NCI-H128 (cell line): Measurements from ENCODE around the gene MZT2A.
"Not testable (repeated sequence)": the region's sequence is repeated elsewhere in the genome, so short reads cannot be mapped to it uniquely, and the experiment has no call there.

Experiments
- DNase-seq: peaks from one replicate; lab custom pipeline; 2025; ENCODE audit not compliant: unreplicated experiment; lab: John Stamatoyannopoulos, UW

Gene MZT2A

DNA sequence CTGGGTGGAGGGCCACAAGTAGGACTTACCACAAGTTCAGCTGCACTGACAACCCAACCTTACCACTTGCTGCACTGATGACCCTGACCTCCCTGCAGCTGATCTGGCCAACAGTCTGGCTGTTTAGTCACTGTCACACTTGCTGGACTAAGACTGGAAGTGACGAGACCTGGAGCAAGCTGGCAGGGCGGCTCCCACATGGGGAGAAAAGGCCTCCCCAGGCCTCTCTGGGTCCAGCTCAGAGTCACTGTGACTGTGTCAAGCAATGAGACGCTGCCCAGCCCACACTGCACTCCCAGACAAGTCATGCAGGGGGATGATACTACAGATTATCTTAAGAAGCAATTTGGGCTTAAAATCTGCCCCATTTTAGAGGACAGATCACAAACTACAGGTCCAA lies 21.3 kb downstream of the MZT2A start:
- DNase-seq: not testable (repeated sequence)

DNA sequence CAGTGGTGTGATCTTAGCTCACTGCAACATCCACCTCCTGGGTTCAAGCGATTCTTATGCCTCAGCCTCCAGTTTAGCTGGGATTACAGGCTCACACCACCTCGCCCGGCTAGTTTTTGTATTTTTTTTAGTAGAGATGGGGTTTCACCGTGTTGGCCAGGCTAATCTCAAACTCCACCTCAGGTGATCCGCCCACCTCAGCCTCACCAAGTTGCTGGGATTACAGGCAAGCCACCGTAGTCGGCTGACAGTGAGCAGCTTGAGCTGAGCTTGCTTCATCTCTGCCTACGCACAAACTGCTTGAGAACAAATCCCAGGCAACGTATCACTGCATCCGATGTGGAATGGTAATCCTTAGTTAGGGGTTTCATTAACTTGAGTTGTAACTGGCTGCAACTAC lies 24.5 kb downstream of the MZT2A start:
- DNase-seq: not testable (repeated sequence)

DNA sequence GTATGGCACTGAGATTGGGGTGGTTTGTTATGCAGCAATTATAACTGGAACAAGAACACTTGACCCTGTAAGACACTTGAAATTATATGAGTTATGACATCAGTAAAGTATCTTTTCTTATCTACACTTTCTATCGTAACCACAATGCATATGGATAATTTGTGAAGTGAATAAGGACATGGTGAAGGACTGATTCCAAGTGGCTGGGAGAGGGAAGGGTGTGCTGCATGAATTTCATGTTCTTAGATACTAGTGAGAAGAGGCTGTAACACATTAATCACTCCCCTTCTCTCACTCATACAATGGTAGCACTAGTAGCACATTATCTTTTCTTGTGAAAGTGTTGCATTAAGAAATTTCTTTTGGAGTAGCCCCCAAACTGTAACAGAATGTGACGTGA lies 37.3 kb downstream of the MZT2A start:
- DNase-seq: not testable (repeated sequence)

DNA sequence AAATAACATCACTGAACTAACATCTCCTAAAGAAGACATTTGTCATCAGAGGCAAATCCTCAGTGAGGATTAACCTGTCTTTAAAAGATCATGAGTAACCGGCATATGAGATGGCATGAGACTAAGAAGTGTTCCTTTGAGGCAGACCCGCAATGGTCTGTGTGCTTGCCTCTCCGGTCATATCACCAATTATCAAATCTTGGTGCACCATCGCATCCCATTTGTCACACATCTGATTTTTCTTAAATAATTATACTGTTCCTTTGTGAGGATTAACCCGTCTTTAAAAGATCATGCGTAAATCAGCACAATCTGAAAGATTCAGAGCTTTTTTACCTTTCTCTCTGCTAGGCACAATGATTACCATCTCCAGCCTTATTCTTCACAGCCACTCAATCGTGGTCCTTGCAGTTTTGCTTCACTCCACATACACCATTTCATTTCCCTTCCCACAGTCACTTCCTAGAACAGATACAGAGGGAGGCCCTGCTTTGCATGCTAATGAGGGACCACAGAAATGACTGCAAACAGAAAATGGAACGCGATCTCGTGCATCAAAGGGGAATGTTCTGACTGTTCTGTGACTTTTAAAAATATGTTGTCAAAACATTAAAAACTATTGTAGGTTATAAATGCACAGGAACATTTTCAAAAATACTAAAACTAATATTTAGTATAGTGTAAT lies 40.8 kb downstream of the MZT2A start:
- DNase-seq: not testable (repeated sequence)

DNA sequence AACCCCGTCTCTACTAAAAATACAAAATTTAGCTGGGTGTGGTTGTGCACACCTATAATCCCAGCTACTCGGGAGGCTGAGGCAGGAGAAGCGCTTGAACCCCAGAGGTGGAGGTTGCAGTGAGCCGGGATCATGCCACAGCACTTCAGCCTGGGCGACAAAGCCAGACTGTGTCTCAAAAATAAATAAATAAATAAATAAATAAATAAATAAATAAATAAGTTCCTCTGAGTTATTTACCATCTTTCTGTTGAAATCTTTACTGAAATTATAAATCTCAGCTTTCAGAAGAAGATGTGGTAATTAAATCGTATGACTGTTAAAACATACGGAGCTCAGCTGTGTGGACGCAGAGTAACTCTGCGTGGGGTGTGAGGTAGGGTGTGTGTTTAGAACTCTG lies 44.2 kb downstream of the MZT2A start:
- DNase-seq: not testable (repeated sequence)

DNA sequence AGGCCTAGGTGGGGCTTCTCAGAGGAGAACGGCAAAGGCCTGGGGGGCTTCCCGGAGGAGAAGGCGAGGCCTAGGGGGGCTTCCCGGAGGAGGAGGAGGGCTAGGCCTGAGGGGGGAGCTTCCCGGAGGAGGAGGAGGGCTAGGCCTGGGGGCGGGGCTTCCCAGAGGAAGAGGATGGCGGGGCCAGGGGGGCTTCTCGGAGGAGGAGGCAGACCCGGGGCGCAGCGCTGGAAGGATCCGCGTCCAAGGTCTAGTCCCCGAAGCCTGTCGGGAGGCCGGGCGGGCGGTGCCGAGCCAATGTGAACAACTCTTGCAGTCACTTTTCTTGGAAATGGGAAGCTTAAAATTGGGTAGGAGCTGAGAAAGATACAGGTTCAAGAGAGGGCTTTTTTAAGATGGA lies 46.3 kb downstream of the MZT2A start:
- no peak for DNase-seq

DNA sequence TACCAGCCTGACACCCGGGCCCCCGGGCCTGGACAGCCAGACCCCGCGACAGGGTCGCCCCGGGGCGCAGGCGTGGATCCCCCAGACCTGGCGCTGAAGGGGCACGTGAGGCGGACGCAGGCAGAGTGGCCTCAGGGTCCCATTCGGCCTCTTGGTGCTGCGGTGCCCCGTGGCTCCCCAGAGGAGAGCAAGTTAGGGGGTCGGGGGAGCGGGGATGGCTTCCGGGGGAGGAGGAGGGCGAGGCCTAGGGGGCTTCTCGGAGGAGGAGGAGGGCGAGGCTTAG lies 46.7 kb downstream of the MZT2A start:
- not testable (repeated sequence) for DNase-seq

DNA sequence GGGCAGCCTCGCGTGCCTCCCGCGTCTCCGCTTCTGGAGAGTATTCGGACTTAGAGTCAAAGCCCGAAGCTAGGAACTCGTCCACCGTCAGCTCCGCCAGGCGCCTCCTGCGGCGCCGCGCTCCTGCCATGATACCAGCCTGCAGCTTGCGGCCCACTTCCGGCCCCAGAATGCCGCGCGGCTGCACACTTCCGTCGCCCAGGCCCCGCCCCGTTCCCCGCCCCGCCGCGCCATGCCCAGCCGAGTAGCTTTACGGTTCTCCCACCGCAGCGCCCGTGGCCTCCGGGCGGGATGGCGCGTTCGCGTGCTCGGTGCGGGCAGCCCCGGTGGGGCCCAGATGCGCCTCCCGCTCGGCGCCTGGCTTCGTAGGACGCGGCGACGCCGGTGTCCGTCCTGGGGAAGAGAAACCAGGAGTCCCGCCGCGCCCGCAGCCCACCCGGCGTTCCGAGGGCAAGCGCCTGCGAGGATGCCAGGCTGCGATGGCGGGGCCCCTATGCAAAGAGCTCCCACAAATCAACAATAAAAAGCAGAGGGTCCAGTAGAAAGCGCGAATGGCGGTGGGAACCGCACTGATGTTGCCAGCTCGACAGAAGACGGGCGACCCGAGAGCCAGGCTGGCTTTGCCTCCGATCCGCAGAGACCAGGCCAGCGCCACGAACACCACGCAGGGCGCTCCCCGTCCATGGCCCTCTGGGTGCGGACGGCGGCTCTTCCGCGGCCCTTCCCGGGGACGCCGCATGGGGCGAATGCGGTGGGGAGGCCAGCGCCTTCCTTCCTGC lies 47.3 kb downstream of the MZT2A start:
- not testable (repeated sequence) for DNase-seq

DNA sequence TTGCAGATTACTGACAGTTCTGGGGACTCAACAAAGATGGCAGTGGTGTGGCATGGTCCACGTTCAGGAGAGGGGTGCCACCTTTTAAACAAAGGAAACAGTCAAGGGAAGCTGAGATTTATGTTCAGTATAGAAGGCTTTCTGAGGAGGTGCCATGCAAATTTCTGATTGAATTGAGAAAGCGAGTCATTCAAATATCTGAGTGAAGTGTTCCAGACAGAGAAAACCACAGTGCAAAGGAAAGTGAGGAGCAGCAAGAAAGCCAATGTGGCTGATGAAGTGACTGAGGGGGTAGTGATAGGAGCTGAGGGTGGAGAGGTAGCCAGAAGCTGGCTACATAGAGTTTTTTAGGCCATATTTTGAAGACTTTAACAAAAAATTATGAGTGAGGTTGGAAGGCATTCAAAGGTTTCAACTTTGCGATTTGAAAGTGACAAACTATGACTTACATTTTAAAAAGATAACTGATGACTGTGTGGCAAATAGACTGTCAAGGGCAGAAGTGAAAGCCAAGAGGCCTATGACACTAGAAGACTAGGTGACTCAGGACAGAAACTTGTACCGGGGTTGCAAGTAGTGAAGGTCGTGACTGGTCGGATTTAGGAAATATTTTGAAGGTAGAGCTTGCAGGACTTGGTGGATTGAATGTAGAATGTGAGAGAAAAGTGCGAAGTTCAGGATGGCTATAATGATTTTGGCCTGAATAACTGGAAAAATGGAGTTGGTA lies 51.3 kb downstream of the MZT2A start:
- not testable (repeated sequence) for DNase-seq
